Immature natural killer cell (primary cell): ENCODE results near the gene FLII. TPM values are rescaled to one million over a fixed set of nuclear protein-coding genes. Genes with fewer than 3 reads are reported as not detected.

Experiments
- DNase-seq, 3 donors: peaks; one replicate each; pipeline ENCODE4 v3.0.0; 2022; ENCODE audit warnings: mixed read lengths in 1 of 3
- H3K27ac Mint-ChIP-seq, 6 donors: one replicate each; pipeline ENCODE4 v1.8.0; 2020; ENCODE audit warnings: mixed read lengths in 6 of 6, mild to moderate bottlenecking in 5 of 6, inconsistent platforms in 4 of 6, moderate library complexity in 3 of 6
- H3K27me3 Mint-ChIP-seq, 3 donors: one replicate each; pipeline ENCODE4 v1.8.0; 2020 to 2021; ENCODE audit warnings: low read depth in 3 of 3, mild to moderate bottlenecking in 3 of 3, mixed read lengths in 3 of 3, moderate library complexity in 3 of 3, inconsistent platforms in 1 of 3
- H3K36me3 Mint-ChIP-seq, 3 donors: one replicate each; pipeline ENCODE4 v1.8.0; 2020; ENCODE audit warnings: mixed read lengths in 3 of 3, inconsistent platforms in 2 of 3, mild to moderate bottlenecking in 2 of 3
- H3K4me1 Mint-ChIP-seq, 2 donors: one replicate each; pipeline ENCODE4 v1.8.0; 2020; ENCODE audit warnings: inconsistent platforms in 2 of 2, mild to moderate bottlenecking in 2 of 2, mixed read lengths in 2 of 2, moderate library complexity in 1 of 2
- H3K4me3 Mint-ChIP-seq, 5 donors: one replicate each; pipeline ENCODE4 v1.8.0; 2020; ENCODE audit warnings: mild to moderate bottlenecking in 5 of 5, mixed read lengths in 5 of 5, inconsistent platforms in 3 of 5, moderate library complexity in 3 of 5
- H3K9me3 Mint-ChIP-seq, 6 donors: one replicate each; pipeline ENCODE4 v1.8.0; 2020; ENCODE audit warnings: mild to moderate bottlenecking in 6 of 6, mixed read lengths in 6 of 6, inconsistent platforms in 4 of 6, moderate library complexity in 3 of 6
- polyA plus RNA-seq, 3 donors: library from polyadenylated mRNA; unstranded; fragments of 300-500 nt; fragmentation: Illumina TruSeq; gene quantifications; one replicate each; pipeline ENCODE4 v1.2.3, GENCODE V29; 2021

FLII gene
- polyA plus RNA-seq, 3 donors from 2014 or later = 77.7 to 164 (median 83.7) TPM

- H3K4me3 Mint-ChIP-seq = no peak overlapping the region
- peaks cover 3 to 13% (median 7%) of the 10 kb centered on the region in 3 donors for H3K36me3 Mint-ChIP-seq
Measured at GRCh38 chr17:18246109-18246725, 12.3 kb downstream of the FLII start.

DNA sequence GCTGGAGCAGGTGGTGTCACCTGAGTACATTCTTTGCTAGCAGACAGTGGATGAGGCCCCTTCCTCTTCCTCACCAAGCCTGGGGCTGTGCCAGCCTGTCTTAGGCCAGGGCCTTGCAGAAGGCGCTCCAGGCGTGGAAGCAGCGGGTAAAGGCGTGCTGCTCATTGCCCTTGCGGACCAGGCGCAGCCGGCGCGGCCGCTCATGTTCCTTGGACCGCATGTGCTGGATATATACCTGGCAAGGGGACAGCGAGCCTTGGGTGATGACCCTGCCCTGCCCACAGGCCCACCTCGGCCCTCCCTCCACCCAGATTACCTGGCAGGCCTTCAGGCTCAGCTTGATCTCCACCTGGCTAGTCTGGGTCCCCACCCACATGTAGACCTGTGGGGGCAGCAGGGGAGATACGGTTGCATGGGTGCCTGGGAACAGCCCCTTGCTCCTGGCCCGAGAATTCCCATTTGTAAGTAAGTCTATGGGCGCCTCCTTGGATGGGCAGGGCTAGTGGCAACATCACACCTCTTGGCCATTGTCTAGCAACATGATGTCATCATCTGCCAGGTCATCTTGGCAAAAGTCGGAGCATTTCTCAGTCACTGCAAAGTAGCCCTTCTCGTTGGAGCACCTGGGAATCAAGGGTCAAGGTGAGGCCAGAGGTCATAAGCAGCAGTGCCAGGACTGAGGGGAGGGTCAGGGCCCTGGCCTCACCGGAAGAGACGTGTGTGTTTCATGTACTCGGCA lies 13.3 kb downstream of the FLII start:
- Mint-ChIP-seq H3K36me3 (peaks cover 3 to 10% (median 3%) of the 10 kb centered on the region in 3 donors), H3K27ac (no peak overlapping the region), H3K9me3 (no peaks in the 10 kb centered on the region), H3K4me3 (no peak overlapping the region), H3K27me3 (peaks cover 1 to 4% (median 4%) of the 10 kb centered on the region in 3 donors), H3K4me1 (peaks cover 2 to 7% of the 10 kb centered on the region in 2 donors)
- DNase-seq = no peak

More at GRCh38 chr17:18246109-18246725, 12.3 kb downstream of the FLII start:
- Mint-ChIP-seq H3K27me3 (peaks cover 1 to 5% (median 4%) of the 10 kb centered on the region in 3 donors), H3K27ac (no peak overlapping the region), H3K4me1 (peaks cover 2 to 7% of the 10 kb centered on the region in 2 donors), H3K9me3 (no peaks in the 10 kb centered on the region)
- DNase-seq = no peak

GRCh38 chr17:18241229-18241871 lies 17.2 kb downstream of the FLII start:
- Mint-ChIP-seq H3K27me3 (peaks cover 0 to 5% (median 1%) of the 10 kb centered on the region in 3 donors), H3K36me3 (peaks cover 0 to 7% (median 0%) of the 10 kb centered on the region in 3 donors), H3K4me1 (no peaks in the 10 kb centered on the region), H3K27ac (no peak overlapping the region), H3K4me3 (no peak overlapping the region), H3K9me3 (no peaks in the 10 kb centered on the region)
- no peak for DNase-seq

- Mint-ChIP-seq H3K36me3 (peaks cover 0 to 5% (median 0%) of the 10 kb centered on the region in 3 donors), H3K4me3 (no peak overlapping the region), H3K9me3 (no peaks in the 10 kb centered on the region), H3K4me1 (no peaks in the 10 kb centered on the region), H3K27ac (peak overlapping the region in 1 of 6 donors; percentile 18), H3K27me3 (peaks cover 0 to 2% (median under 1%) of the 10 kb centered on the region in 3 donors)
- DNase-seq = no peak
Measured at GRCh38 chr17:18240449-18240848, 18.1 kb downstream of the FLII start.

DNA sequence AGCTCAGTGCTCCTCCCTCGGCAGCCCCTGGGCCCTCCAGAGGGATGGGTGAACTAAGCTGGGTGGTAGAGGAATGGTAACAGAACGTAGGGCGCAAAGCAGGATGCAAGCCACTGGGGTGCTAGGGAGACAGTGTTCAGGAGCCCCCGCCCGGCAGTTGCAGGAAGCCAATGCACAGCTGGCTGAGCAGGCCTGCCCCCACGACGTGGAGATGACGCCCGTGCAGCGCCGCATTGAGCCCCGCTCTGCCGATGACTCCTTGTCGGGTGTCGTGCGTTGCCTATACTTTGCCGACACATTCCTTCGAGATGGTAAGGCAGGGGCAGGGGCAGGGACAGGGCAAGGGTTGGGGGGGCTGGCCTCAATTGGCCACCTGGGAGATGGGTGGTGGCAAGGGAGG lies 20.2 kb downstream of the FLII start:
- no peaks in the 10 kb centered on the region for H3K4me1 Mint-ChIP-seq
- no peak overlapping the region for H3K27ac Mint-ChIP-seq
- H3K4me3 Mint-ChIP-seq = no peak overlapping the region
- no peaks in the 10 kb centered on the region for H3K9me3 Mint-ChIP-seq
- H3K36me3 Mint-ChIP-seq = peaks cover 0 to 5% (median 0%) of the 10 kb centered on the region in 3 donors
- H3K27me3 Mint-ChIP-seq = peaks cover 0 to 2% (median 0%) of the 10 kb centered on the region in 3 donors
- no peak for DNase-seq

GRCh38 chr17:18237461-18237860 lies 21.1 kb downstream of the FLII start:
- H3K36me3 Mint-ChIP-seq = peaks cover 0 to 5% (median 0%) of the 10 kb centered on the region in 3 donors
- no peak for DNase-seq
- no peaks in the 10 kb centered on the region for H3K9me3 Mint-ChIP-seq
- H3K4me1 Mint-ChIP-seq = no peaks in the 10 kb centered on the region
- no peak overlapping the region for H3K4me3 Mint-ChIP-seq
- H3K27me3 Mint-ChIP-seq = peaks cover 0 to 2% (median 0%) of the 10 kb centered on the region in 3 donors
- H3K27ac Mint-ChIP-seq = no peak overlapping the region

DNA sequence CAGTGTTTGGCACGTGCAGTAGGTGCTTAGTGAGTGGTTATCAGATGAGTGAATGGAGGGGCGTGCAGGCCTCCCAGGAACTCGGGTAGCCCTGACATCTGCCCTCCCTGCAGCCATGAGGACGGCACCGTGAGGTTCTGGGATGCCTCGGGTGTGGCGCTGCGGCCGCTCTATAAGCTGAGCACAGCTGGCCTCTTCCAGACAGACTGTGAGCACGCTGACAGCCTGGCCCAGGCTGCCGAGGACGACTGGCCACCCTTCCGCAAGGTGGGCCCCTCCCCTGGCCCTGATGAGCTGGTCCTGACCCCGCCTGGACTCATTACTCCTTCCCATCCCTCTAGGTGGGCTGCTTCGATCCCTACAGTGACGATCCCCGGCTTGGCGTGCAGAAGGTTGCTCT lies 22.0 kb downstream of the FLII start:
- Mint-ChIP-seq H3K36me3 (peaks cover 0 to 5% (median 0%) of the 10 kb centered on the region in 3 donors), H3K9me3 (no peaks in the 10 kb centered on the region), H3K4me3 (no peak overlapping the region), H3K27ac (no peak overlapping the region), H3K4me1 (no peaks in the 10 kb centered on the region), H3K27me3 (peaks cover 0 to 2% (median 0%) of the 10 kb centered on the region in 3 donors)
- no peak for DNase-seq

DNA sequence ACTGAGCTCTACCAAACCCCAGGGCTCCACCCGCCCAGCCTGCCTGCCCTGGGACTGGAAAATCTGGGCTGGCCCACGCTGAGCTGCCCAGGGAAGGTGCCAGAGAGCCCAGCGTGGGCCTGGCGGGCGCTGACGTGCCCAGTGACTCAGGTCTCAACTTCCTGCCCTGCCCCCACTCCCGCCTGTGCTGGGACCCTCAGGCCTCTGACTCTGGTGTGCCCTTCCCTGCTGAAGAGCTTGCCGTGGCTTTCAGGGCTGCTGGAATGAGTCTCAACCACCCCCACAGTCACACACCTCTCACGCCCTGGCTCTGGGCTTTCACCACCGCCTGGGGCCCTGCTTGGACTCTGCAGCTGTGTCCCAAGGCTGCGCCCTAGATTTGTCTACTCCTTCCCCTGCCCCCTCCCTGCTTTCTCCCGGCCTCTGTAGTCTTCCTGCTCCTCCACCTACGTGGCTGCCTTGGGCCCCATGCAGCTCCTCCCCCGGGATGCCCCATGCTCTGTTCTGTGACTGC lies 22.7 kb downstream of the FLII start:
- Mint-ChIP-seq H3K36me3 (peaks cover 0 to 5% (median 0%) of the 10 kb centered on the region in 3 donors), H3K4me3 (no peak overlapping the region), H3K4me1 (no peaks in the 10 kb centered on the region), H3K27me3 (peaks cover 0 to 2% (median 0%) of the 10 kb centered on the region in 3 donors), H3K9me3 (no peaks in the 10 kb centered on the region), H3K27ac (no peak overlapping the region)
- no peak for DNase-seq

DNA sequence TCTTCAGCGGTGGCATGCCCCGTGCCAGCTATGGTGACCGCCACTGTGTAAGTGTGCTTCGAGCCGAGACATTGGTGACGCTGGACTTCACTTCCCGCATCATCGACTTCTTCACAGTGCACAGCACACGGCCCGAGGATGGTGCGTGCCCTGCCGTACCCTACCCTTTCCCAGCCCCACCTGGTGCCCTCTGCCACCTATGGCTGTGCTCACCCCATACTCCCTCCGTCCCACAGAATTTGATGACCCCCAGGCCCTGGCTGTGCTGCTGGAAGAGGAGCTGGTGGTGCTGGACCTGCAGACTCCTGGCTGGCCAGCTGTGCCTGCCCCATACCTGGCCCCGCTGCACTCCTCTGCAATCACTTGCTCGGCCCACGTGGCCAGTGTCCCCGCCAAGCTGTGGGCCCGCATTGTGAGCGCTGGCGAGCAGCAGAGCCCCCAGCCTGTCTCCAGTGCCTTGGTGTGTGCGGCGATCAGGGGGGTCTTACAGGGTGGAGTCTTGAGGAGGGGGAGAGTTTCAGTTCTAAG lies 23.6 kb downstream of the FLII start:
- no peak for DNase-seq
- Mint-ChIP-seq H3K36me3 (peaks cover 0 to 5% (median 0%) of the 10 kb centered on the region in 3 donors), H3K9me3 (no peaks in the 10 kb centered on the region), H3K27ac (no peak overlapping the region), H3K27me3 (peaks cover 0 to 2% (median 0%) of the 10 kb centered on the region in 3 donors), H3K4me3 (no peak overlapping the region), H3K4me1 (peaks cover 0 to under 1% of the 10 kb centered on the region in 2 donors)

DNA sequence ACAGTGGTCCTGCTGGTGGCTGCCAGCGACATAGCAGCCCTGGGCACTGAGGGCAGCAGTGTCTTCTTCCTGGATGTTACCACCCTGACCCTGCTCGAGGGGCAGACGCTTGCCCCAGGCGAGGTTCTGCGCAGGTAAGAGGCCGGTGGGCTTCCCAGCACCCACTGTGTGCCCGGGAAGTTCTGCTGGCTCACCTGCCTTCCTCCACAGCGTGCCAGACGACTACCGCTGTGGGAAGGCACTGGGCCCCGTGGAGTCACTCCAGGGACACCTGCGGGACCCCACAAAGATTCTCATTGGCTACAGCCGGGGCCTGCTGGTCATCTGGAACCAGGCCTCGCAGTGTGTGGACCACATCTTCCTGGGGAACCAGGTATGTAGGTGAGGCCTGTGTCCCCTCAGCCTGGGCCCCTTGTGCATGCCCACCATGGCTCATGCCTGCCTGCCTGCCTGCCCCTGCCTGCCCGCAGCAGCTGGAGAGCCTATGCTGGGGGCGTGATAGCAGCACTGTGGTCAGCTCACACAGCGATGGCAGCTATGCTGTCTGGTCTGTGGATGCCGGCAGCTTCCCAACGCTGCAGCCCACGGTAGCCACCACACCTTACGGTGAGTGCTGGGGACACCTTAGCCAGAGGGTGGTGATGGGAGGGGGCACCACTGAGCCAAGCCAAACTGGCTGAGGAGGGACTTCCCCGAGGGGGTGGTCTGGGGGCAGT lies 24.6 kb downstream of the FLII start:
- H3K4me3 Mint-ChIP-seq = no peak overlapping the region
- DNase-seq = no peak
- H3K27ac Mint-ChIP-seq = no peak overlapping the region
- peaks cover 0 to 1% of the 10 kb centered on the region in 2 donors for H3K4me1 Mint-ChIP-seq
- no peaks in the 10 kb centered on the region for H3K9me3 Mint-ChIP-seq
- H3K36me3 Mint-ChIP-seq = peaks cover 0 to 5% (median 0%) of the 10 kb centered on the region in 3 donors
- peaks cover 0 to 2% (median 0%) of the 10 kb centered on the region in 3 donors for H3K27me3 Mint-ChIP-seq

GRCh38 chr17:18231164-18231563 lies 27.4 kb downstream of the FLII start:
- H3K4me1 Mint-ChIP-seq = peaks cover 22% of the 10 kb centered on the region in 2 donors
- H3K27me3 Mint-ChIP-seq = no peaks in the 10 kb centered on the region
- no peak overlapping the region for H3K4me3 Mint-ChIP-seq
- H3K9me3 Mint-ChIP-seq = no peaks in the 10 kb centered on the region
- H3K36me3 Mint-ChIP-seq = no peaks in the 10 kb centered on the region
- H3K27ac Mint-ChIP-seq = no peak overlapping the region
- no peak for DNase-seq

DNA sequence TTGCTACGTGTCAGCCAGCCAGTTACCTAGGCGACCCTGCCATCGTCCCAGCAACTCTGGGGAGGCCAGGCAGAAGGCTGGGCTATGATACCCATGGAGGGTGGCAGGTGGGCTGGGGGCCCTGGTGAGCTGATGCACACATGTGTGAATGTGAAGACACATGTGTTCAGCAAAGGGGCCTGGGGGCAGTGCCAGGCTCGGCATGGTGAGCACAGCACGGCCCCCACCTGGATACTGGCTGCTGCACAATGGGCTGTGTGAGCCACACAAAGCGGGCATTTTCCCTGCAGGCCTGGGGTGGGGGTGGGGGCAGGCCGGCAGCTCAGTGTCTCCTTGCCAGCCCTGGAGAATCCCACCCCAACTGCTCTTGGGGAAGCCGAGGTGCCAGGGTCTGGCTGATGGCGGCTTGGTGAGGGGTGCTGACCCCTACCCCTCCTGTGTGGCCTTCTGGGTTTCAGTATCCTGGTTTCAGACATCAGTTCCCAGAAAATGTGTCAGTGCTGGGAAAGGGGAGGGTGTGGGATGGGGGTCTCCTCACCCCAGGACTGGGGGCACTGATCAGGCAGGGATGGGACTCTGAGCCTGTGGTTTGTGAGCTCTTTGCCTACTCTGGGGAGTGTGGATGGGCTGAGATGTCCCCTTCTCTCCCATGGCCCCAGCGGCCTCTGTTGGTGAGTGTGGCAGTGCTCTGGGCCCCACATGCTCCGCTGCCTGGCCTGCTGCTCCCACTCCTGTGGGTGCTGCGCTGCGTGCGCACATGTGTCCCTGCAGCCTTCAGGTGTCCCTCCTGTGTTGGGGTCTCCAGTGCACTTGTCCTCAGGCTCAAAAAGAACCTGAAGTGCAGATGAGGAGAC lies 28.0 kb downstream of the FLII start:
- H3K27me3 Mint-ChIP-seq = no peaks in the 10 kb centered on the region
- no peak for DNase-seq
- no peaks in the 10 kb centered on the region for H3K9me3 Mint-ChIP-seq
- peaks cover 26 to 27% of the 10 kb centered on the region in 2 donors for H3K4me1 Mint-ChIP-seq
- H3K36me3 Mint-ChIP-seq = no peaks in the 10 kb centered on the region
- H3K27ac Mint-ChIP-seq = no peak overlapping the region
- H3K4me3 Mint-ChIP-seq = no peak overlapping the region
